Parathyroid adenoma (tissue), 2 donors: ENCODE results near the gene ADGRV1.

Experiments
- H2AFZ ChIP-seq: fragments of 300-600 bp; sonication (generic); one replicate; pipeline ENCODE4 v1.7.0; 2017; ENCODE audit warnings: antibody characterized with exemption, mild to moderate bottlenecking
- H3K27ac ChIP-seq: fragments of 300-600 bp; sonication (generic); one replicate; pipeline ENCODE4 v1.7.0; 2017
- H3K27me3 ChIP-seq: fragments of 300-600 bp; sonication (generic); one replicate; pipeline ENCODE4 v1.7.0; 2017; ENCODE audit warnings: low read length; ENCODE audit not compliant: control insufficient read depth, insufficient read depth
- H3K36me3 ChIP-seq: fragments of 300-600 bp; sonication (generic); one replicate; pipeline ENCODE4 v1.7.0; 2017; ENCODE audit warnings: low read length; ENCODE audit not compliant: control insufficient read depth, insufficient read depth
- H3K4me1 ChIP-seq: fragments of 300-600 bp; sonication (generic); one replicate; pipeline ENCODE4 v1.7.0; 2017; ENCODE audit warnings: control low read depth
- H3K4me2 ChIP-seq: fragments of 300-600 bp; sonication (generic); one replicate; pipeline ENCODE4 v1.7.0; 2017; ENCODE audit warnings: low read length
- H3K4me3 ChIP-seq: fragments of 300-600 bp; sonication (generic); one replicate; pipeline ENCODE4 v1.7.0; 2017; ENCODE audit warnings: low read depth, low read length
- H3K79me2 ChIP-seq: fragments of 300-600 bp; sonication (generic); one replicate; pipeline ENCODE4 v1.7.0; 2017; ENCODE audit warnings: control low read depth
- H3K9ac ChIP-seq: fragments of 300-600 bp; sonication (generic); one replicate; pipeline ENCODE4 v1.7.0; 2017; ENCODE audit warnings: mild to moderate bottlenecking
- H3K9me3 ChIP-seq: fragments of 300-600 bp; sonication (generic); one replicate; pipeline ENCODE4 v1.7.0; 2017; ENCODE audit warnings: low read length; ENCODE audit not compliant: control insufficient read depth
- CTCF ChIP-seq: fragments of 300-600 bp; sonication (generic); IDR thresholded peaks from one replicate; pipeline ENCODE4 v1.7.0; 2017; ENCODE audit warnings: antibody characterized with exemption, mild to moderate bottlenecking
- donor health status: primary hyperparathyroidism.

The ADGRV1 gene

GRCh38 chr5:90930756-90931431, 372.3 kb downstream of the ADGRV1 start:
- Histone ChIP-seq H3K9me3 (no peaks in the 10 kb centered on the region), H3K4me2 (no peak overlapping the region), H3K27ac (no peak overlapping the region)

GRCh38 chr5:90932052-90932699, 373.6 kb downstream of the ADGRV1 start:
- no peak overlapping the region for H3K9ac ChIP-seq

More at GRCh38 chr5:90930756-90931431, 372.3 kb downstream of the ADGRV1 start:
- Histone ChIP-seq H3K9ac (no peak overlapping the region), H3K4me3 (no peak overlapping the region), H3K36me3 (no peaks in the 10 kb centered on the region), H2AFZ (no peak overlapping the region), H3K27me3 (no peaks in the 10 kb centered on the region), H3K79me2 (no peaks in the 10 kb centered on the region), H3K4me1 (no peaks in the 10 kb centered on the region)
- no peak for TF ChIP-seq CTCF

GRCh38 chr5:90933298-90933697, 374.7 kb downstream of the ADGRV1 start:
- Histone ChIP-seq H3K4me1 (no peaks in the 10 kb centered on the region), H3K9ac (no peak overlapping the region), H3K36me3 (no peaks in the 10 kb centered on the region), H3K79me2 (no peaks in the 10 kb centered on the region), H3K27ac (no peak overlapping the region), H3K4me3 (no peak overlapping the region), H3K27me3 (no peaks in the 10 kb centered on the region), H3K9me3 (no peaks in the 10 kb centered on the region), H2AFZ (peak overlapping the region; percentile 35), H3K4me2 (no peak overlapping the region)
- TF ChIP-seq CTCF: no peak

More at GRCh38 chr5:90932052-90932699, 373.6 kb downstream of the ADGRV1 start:
- Histone ChIP-seq H3K4me1 (no peaks in the 10 kb centered on the region), H3K4me2 (no peak overlapping the region), H3K9me3 (no peaks in the 10 kb centered on the region), H2AFZ (no peak overlapping the region), H3K27ac (no peak overlapping the region), H3K4me3 (no peak overlapping the region), H3K79me2 (no peaks in the 10 kb centered on the region), H3K36me3 (no peaks in the 10 kb centered on the region), H3K27me3 (no peaks in the 10 kb centered on the region)
- TF ChIP-seq CTCF: peak; percentile 66

GRCh38 chr5:90934091-90934719, 375.6 kb downstream of the ADGRV1 start:
- peaks cover 5% of the 10 kb centered on the region for H3K4me1 ChIP-seq
- H3K27me3 ChIP-seq: no peaks in the 10 kb centered on the region
- no peak overlapping the region for H3K9ac ChIP-seq
- H2AFZ ChIP-seq: peak overlapping the region; percentile 51
- no peak overlapping the region for H3K4me2 ChIP-seq
- no peaks in the 10 kb centered on the region for H3K79me2 ChIP-seq
- H3K27ac ChIP-seq: no peak overlapping the region
- H3K4me3 ChIP-seq: no peak overlapping the region
- no peak for TF ChIP-seq CTCF
- no peaks in the 10 kb centered on the region for H3K9me3 ChIP-seq
- no peaks in the 10 kb centered on the region for H3K36me3 ChIP-seq
